GM18502 (cell line): ENCODE results near the gene CSTPP1.
"Not testable (repeated sequence)": the region's sequence is repeated elsewhere in the genome, so short reads cannot be mapped to it uniquely, and the experiment has no call there.

Experiments used
- ATAC-seq: cut with Tn5 transposase; IDR thresholded peaks from one replicate; pipeline ENCODE4 v1.9.1; 2021; ENCODE audit warnings: mild to moderate bottlenecking; ENCODE audit not compliant: unreplicated experiment, poor library complexity

Gene CSTPP1

DNA sequence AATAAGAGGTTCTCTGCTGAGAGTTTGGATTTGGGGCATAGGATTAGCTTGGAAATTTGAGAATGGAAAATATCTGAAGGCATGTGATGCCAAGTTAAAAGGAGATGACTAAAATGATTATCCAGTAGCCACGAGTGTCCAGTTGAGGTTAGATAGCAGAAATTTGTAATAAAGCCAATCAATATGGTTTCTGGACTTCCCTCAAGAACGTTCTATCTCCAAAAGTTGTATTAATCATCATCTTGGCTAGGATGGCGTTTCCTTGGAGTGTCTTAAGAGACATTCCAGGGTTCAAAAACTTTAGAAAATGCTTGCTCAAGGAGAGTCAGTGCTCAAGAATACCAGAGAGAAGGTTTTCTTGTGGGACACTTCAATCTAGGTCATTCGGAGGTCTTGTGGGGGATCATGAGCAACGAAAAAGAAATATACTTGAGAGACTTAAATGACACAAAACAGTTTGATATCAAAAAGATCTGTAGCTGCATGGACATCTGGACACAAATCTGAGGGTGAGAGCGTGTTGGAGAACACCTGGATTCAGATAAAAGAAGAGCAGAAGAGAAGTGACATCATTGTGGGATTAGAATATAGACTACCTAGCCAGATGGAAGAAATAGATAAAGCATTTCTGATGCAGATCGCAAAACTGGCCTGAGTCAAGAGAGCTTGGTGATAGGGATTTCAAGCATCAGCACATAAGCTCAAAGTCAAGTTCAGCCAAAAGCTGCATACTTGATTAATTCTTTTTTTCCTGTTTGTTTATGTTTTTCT is 142.4 kb downstream of the CSTPP1 start:
- no peak for ATAC-seq

GRCh38 chr11:47080775-47081174 is 144.2 kb downstream of the CSTPP1 start:
- ATAC-seq: not testable (repeated sequence)

GRCh38 chr11:47083913-47084312 is 147.4 kb downstream of the CSTPP1 start:
- ATAC-seq: no peak

GRCh38 chr11:47087801-47088200 is 151.2 kb downstream of the CSTPP1 start:
- ATAC-seq: no peak

GRCh38 chr11:47093541-47093940 is 157.0 kb downstream of the CSTPP1 start:
- ATAC-seq: no peak

- ATAC-seq: not testable (repeated sequence)
These were observed 160.3 kb downstream of the CSTPP1 start for GRCh38 chr11:47096871-47097270.

GRCh38 chr11:47098223-47098622 is 161.7 kb downstream of the CSTPP1 start:
- ATAC-seq: not testable (repeated sequence)

DNA sequence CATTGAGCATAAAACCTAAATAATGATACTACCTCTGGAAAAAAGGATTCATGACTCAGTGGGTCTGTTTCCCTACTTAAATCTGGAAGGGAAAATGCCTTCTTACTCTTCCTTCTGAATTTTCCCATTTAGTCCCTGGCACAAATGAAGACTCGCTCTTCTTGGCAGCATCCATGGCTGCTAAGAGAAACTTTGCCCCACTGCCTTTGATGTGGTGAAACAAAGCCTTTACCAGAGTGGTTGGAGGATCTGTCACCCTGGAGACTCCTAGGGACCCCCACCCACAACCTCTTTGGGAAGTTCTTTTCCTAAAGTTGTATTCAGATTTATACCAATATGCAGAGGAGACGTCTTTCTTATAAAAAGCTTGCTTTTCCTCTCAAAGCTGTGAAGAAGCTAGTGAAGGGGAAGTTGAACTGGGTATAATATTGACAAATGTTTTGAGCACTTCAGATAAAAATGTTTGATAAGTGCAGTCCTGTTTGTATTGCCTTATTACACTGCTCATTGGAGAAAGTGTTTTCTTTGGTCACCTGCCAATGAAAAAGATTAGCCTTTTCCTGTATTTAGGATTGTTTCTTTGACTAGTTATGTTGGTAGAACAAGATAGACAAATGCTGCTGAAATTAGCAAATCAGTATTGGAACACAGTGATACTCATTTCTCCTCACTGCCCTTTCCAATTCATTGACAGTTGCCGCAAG is 162.8 kb downstream of the CSTPP1 start:
- ATAC-seq: no peak

DNA sequence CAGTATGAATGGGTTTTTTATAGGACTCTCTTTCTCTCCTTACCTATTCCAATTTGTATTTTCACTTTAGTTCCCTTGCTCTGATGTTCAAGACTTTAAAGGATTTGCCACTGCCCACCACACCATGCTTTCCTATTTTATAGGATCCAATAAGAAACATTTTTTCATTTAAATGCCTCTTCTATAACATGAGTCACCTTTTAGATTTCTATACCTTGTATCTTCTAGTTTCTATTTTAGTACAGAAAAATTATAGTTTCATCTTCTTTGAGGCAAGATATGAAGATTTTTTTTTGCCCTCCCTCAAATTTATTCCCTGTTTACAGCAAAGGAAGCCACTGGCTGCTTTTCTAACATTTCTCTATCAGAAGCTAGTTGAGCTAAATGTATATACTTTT is 163.4 kb downstream of the CSTPP1 start:
- no peak for ATAC-seq

- no peak for ATAC-seq
These were observed 164.8 kb downstream of the CSTPP1 start for GRCh38 chr11:47101406-47101805.

- ATAC-seq: no peak
These were observed 167.8 kb downstream of the CSTPP1 start for GRCh38 chr11:47104261-47104950.

- no peak for ATAC-seq
These were observed 169.0 kb downstream of the CSTPP1 start for GRCh38 chr11:47105541-47105940.

GRCh38 chr11:47105974-47106373 is 169.4 kb downstream of the CSTPP1 start:
- no peak for ATAC-seq

DNA sequence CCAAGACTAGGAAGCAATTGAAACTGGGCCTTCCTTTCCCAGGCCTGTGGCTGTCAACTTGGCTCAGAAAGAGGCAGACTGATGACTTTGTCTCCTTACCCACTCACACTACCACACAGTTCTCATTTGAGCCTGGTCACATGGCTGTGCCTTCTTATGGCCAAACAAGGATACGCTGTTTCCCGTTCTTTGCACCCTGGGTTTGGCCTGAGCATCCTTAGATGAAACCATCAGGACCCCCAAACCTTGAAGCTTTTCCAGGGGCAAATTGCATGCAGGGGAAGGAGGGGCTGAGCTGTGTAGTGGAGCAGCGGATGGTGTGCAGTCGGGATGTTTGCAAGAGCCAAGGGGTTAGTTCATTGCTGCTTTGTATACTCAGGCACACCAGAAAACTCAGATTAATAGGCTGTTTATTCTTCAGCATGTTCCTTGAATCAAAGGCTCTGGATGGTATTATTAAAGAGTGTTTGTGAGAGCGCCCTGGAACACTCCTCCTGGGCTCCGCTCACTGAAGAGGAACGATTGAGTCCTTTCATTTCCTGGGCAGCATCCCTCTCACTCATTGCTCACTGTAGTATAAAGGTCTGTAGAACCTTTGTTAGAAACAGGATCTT is 170.3 kb downstream of the CSTPP1 start:
- no peak for ATAC-seq

GRCh38 chr11:47107744-47108143 is 171.2 kb downstream of the CSTPP1 start:
- ATAC-seq: no peak

GRCh38 chr11:47108214-47108613 is 171.7 kb downstream of the CSTPP1 start:
- no peak for ATAC-seq

DNA sequence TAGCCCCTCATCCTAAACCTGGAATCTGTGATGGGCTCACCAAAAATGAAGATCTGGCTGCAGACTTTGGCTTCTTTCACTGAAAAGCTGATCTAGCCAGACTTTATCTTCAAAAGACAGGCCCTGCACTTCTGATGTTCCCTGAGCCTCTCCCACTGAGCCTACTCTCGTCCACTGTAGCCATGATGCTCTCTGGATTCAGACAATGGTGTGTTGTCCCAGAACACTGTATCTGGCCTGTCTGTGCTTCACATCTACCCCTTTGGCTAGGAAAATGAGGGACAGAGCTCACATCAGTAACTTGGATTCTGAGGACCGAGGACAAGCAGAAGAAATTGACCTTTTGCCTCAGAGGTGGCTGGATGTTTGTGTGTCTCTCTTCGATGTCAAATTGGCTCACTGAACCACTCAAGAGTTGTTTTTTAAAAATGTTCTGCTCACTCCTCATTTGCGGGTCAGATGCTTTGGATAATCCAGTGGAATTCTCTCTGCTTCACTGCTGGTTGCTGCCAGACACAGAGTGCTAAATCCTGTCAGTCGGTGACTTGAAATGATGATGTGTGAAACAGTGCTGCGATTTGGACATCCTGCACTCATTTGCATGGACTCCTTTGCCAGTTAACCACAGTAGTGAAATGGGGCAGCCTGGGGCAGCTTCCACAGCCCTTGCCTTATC is 172.6 kb downstream of the CSTPP1 start:
- no peak for ATAC-seq

DNA sequence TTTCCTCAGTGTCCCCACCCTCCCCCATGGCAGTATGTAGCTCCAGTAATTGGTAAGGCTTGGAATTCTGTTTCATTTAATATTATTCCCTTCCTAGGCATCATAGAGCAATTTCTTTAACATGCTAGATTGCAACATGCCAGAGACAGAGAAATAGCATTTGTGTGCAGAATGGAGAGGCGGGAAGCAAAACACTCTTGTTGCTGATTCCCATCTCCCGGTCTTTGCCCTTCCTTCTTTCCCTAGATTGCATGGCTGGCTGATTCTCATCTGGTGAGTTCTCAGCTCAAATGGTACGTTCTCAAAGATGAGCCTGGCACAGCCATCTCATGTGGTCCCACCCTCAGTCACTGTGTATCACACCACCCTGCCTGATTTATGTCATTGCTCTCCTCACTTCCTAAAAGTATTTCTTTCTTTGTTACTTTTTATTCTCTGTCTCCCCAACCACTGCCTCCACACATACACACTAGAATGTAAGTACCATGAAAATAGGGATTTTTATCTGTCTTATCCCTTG is 173.2 kb downstream of the CSTPP1 start:
- ATAC-seq: no peak

- peak; percentile 92 for ATAC-seq
These were observed 174.8 kb downstream of the CSTPP1 start for GRCh38 chr11:47111318-47111804.

- not testable (repeated sequence) for ATAC-seq
These were observed 176.4 kb downstream of the CSTPP1 start for GRCh38 chr11:47112941-47113340.
